22Rv1 (cell line): ENCODE results near the gene RETREG3.

ENCODE experiments used
- ZFX ChIP-seq: fragments of 450-650 bp; IDR thresholded peaks from 2 replicates; pipeline ENCODE4 v1.6.1; 2017; ENCODE audit warnings: antibody characterized with exemption, borderline replicate concordance
- TF ChIP-seq, protein P1 (sequence below): fragments of 450-650 bp; IDR thresholded peaks from 2 replicates; pipeline ENCODE4 v1.5.1; 2017; ENCODE audit warnings: mild to moderate bottlenecking

DNA sequence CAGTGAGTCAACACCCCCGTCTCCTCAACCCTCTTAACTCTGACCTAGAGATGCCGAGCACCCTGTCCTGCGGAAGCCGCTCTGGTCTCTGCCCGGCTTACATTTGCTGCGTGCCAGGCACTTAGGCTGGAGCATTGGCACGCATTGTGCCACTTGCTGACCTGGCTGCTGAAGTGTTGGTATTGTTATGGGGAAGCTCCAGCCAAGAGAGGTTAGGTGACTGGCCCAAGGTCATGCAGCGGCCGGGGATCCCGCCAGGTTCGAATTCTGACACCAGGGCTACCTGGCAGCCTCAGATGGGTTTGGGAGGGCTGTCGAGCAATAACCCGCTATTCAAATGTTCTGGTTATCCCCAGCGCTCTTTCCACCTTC lies 61.5 kb downstream of the RETREG3 start:
- TF ChIP-seq, protein P1, sequence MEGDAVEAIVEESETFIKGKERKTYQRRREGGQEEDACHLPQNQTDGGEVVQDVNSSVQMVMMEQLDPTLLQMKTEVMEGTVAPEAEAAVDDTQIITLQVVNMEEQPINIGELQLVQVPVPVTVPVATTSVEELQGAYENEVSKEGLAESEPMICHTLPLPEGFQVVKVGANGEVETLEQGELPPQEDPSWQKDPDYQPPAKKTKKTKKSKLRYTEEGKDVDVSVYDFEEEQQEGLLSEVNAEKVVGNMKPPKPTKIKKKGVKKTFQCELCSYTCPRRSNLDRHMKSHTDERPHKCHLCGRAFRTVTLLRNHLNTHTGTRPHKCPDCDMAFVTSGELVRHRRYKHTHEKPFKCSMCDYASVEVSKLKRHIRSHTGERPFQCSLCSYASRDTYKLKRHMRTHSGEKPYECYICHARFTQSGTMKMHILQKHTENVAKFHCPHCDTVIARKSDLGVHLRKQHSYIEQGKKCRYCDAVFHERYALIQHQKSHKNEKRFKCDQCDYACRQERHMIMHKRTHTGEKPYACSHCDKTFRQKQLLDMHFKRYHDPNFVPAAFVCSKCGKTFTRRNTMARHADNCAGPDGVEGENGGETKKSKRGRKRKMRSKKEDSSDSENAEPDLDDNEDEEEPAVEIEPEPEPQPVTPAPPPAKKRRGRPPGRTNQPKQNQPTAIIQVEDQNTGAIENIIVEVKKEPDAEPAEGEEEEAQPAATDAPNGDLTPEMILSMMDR: no peak
- no peak for TF ChIP-seq ZFX
